HepG2 (cell line): Measurements from ENCODE around the gene TGM1. TPM values are rescaled to one million over a fixed set of nuclear protein-coding genes. Genes with fewer than 3 reads are reported as not detected.

Experiments
- ATAC-seq: fragments of 200-7000 bp; cut with Tn5 transposase; 3 replicates; pipeline ENCODE4 v1.9.1; 2020; ENCODE audit warnings: mild to moderate bottlenecking, moderate library complexity
- BruUV-seq: library from RNA; stranded (reverse); fragments of 400-500 nt; replicated peaks from 2 replicates; lab custom pipeline; 2021; lab: Mats Ljungman, UMichigan
- CTCF ChIA-PET: fragments of 300-600 bp; formaldehyde crosslinking; extraction: SDS; loops from one replicate; lab custom pipeline; 2021; ENCODE audit warnings: low total read pairs, inconsistent platforms, low intra/inter-chr PET ratio; lab: Yijun Ruan, JAX
- POLR2A ChIA-PET: fragments of 350-600 bp; sonication (Branson Sonifier 250); formaldehyde crosslinking; loops from one replicate; lab custom pipeline; 2020; ENCODE audit warnings: antibody characterized with exemption, inconsistent platforms; lab: Yijun Ruan, JAX
- DNase-seq: peaks from one replicate; pipeline ENCODE4 v3.0.0-alpha.2; 2015; ENCODE audit warnings: low spot score
- FAIRE-seq: peaks from 3 replicates; lab custom pipeline; 2011; peaks lifted over from hg19 to GRCh38; lab: Jason Lieb, UNC
- H2AFZ ChIP-seq: one replicate; pipeline ENCODE4 v1.6.1; 2011; ENCODE audit warnings: low read length, inconsistent platforms
- H3K27ac ChIP-seq: fragments of 300-600 bp; 3 replicates; pipeline ENCODE4 v1.8.0; 2011; ENCODE audit warnings: mixed run types, mild to moderate bottlenecking, mixed read lengths, low read length, inconsistent platforms; ENCODE audit not compliant: insufficient read depth; ENCODE audit errors: extremely low read length
- H3K27me3 ChIP-seq, 2 experiments: fragments of 200-600 bp in 1 of 2; 2 replicates in 1 of 2; 3 replicates in 1 of 2; pipeline versions ENCODE4 v1.6.0 to v1.8.0; 2011; ENCODE audit warnings: low read length in 2 of 2, mild to moderate bottlenecking in 2 of 2, moderate library complexity in 2 of 2, inconsistent platforms in 1 of 2; ENCODE audit not compliant: insufficient read depth in 2 of 2, control insufficient read depth in 1 of 2
- H3K36me3 ChIP-seq, 2 experiments: fragments of 200-600 bp in 1 of 2; replicated peaks in 1 of 2; 2 replicates in 1 of 2; 3 replicates in 1 of 2; pipeline versions ENCODE4 v1.5.1 to v1.8.0; 2011; ENCODE audit warnings: low read length in 2 of 2, inconsistent platforms in 1 of 2; ENCODE audit not compliant: insufficient read depth in 2 of 2, control insufficient read depth in 1 of 2
- H3K4me1 ChIP-seq: 2 replicates; pipeline ENCODE4 v1.5.1; 2012; ENCODE audit warnings: low read length, inconsistent platforms; ENCODE audit not compliant: insufficient read depth
- H3K4me2 ChIP-seq: 2 replicates; pipeline ENCODE4 v1.6.0; 2011; ENCODE audit warnings: low read depth, low read length, inconsistent platforms
- H3K4me3 ChIP-seq, 3 experiments: fragments of 200-600 bp in 1 of 3; sonication (generic), shearing (Covaris generic) in 1 of 3; replicated peaks in 1 of 3; 2 replicates each; pipeline ENCODE4 v1.5.1; 2011 to 2016; ENCODE audit warnings: low read length in 3 of 3, inconsistent platforms in 2 of 3, low read depth in 2 of 3, mild to moderate bottlenecking in 2 of 3, control low read depth in 1 of 3, mixed read lengths in 1 of 3; ENCODE audit not compliant: insufficient read depth in 1 of 3
- H3K79me2 ChIP-seq: one replicate; pipeline ENCODE4 v1.6.1; 2011; ENCODE audit warnings: low read length, inconsistent platforms; ENCODE audit not compliant: insufficient read depth
- H3K9ac ChIP-seq: 2 replicates; pipeline ENCODE4 v1.6.0; 2011; ENCODE audit warnings: mild to moderate bottlenecking, low read depth, low read length, inconsistent platforms; ENCODE audit not compliant: insufficient read depth
- H3K9me3 ChIP-seq: 2 replicates; pipeline ENCODE4 v1.5.1; 2012; ENCODE audit warnings: mild to moderate bottlenecking, low read length
- H4K20me1 ChIP-seq: 2 replicates; pipeline ENCODE4 v1.6.0; 2011; ENCODE audit warnings: inconsistent platforms, mild to moderate bottlenecking, low read length, moderate library complexity; ENCODE audit not compliant: insufficient read depth
- CENPX ChIP-seq: sonication (generic); formaldehyde crosslinking; IDR thresholded peaks from 2 replicates; pipeline ENCODE4 v1.9.0; 2021; ENCODE audit warnings: mild to moderate bottlenecking, missing genetic modification reagents, moderate library complexity
- GMEB2 ChIP-seq: IDR thresholded peaks from 2 replicates; pipeline ENCODE4 v1.6.1; 2016; ENCODE audit warnings: missing biosample characterization, missing genetic modification reagents, low read depth
- SMYD3 ChIP-seq: sonication (generic); formaldehyde crosslinking; IDR thresholded peaks from 2 replicates; pipeline ENCODE4 v1.8.1; 2023; ENCODE audit warnings: mild to moderate bottlenecking, missing genetic modification reagents
- TRIM24 ChIP-seq: sonication (generic); formaldehyde crosslinking; IDR thresholded peaks from 2 replicates; pipeline ENCODE4 v1.8.0; 2022; ENCODE audit warnings: mild to moderate bottlenecking, missing genetic modification reagents
- ZNF24 ChIP-seq: fragments of 450-650 bp; IDR thresholded peaks from 2 replicates; pipeline ENCODE4 v1.6.1; 2017; ENCODE audit warnings: antibody characterized with exemption, mild to moderate bottlenecking
- ZNF274 ChIP-seq: sonication (generic); formaldehyde crosslinking; IDR thresholded peaks from 2 replicates; pipeline ENCODE4 v1.5.1; 2020; ENCODE audit warnings: mild to moderate bottlenecking, missing genetic modification reagents
- ZNF329 ChIP-seq: sonication (generic); formaldehyde crosslinking; IDR thresholded peaks from 2 replicates; pipeline ENCODE4 v1.9.0; 2021; ENCODE audit warnings: low read depth, mild to moderate bottlenecking, missing genetic modification reagents
- ZNF34 ChIP-seq: sonication (generic); formaldehyde crosslinking; IDR thresholded peaks from 2 replicates; pipeline ENCODE4 v1.4.0; 2020; ENCODE audit warnings: mild to moderate bottlenecking, missing genetic modification reagents, borderline replicate concordance
- ZNF616 ChIP-seq: sonication (generic); formaldehyde crosslinking; IDR thresholded peaks from 2 replicates; pipeline ENCODE4 v1.5.0; 2020; ENCODE audit warnings: low read depth, mild to moderate bottlenecking, missing genetic modification reagents
- ZNF83 ChIP-seq: sonication (generic); formaldehyde crosslinking; IDR thresholded peaks from 2 replicates; pipeline ENCODE4 v1.4.0; 2020; ENCODE audit warnings: missing genetic modification reagents, mild to moderate bottlenecking, borderline replicate concordance
- ZNF891 ChIP-seq: sonication (generic); formaldehyde crosslinking; IDR thresholded peaks from 2 replicates; pipeline ENCODE4 v1.5.0; 2020; ENCODE audit warnings: mild to moderate bottlenecking, missing genetic modification reagents
- WGBS: methylation state at CpG from one replicate; pipeline ENCODE4 v1.1.6; 2017; ENCODE audit warnings: low lambda C conversion rate; 5-methylcytosine and 5-hydroxymethylcytosine counted together
- in situ Hi-C: cut with HindIII; loops from 2 replicates; pipeline ENCODE4 v1.10.0; 2017; ENCODE audit warnings: low pct_unique_long_range_greater_than_20kb; ENCODE audit not compliant: extremely low pct_ligation_motif_present
- intact Hi-C: fragments of 100-400 bp; cut with micrococcal nuclease; formaldehyde crosslinking; loops from one replicate; pipeline ENCODE4 v1.10.0; 2022; ENCODE audit not compliant: unreplicated experiment
- polyA plus RNA-seq, 8 experiments: library from polyadenylated mRNA; depleted of rRNA in 3 of 8; stranded (reverse) in 7 of 8; unstranded in 1 of 8; fragments of >200 nt; fragmentation: Illumina TruSeq in 4 of 8; extraction: Trizol in 4 of 8; gene quantifications; 2 replicates each; pipeline versions ENCODE4 v1.2.1 to v1.2.3, GENCODE V29; 2011 to 2016; ENCODE audit warnings: low read depth in 4 of 8, missing spikeins in 1 of 8, mixed read lengths in 1 of 8; ENCODE audit not compliant: insufficient read depth in 1 of 8
- total RNA-seq, 5 experiments: library from RNA; depleted of rRNA; stranded (reverse); fragments of >200 nt; fragmentation: Illumina TruSeq; extraction: Trizol; gene quantifications; 2 replicates each; pipeline ENCODE4 v1.2.3, GENCODE V29; 2016; ENCODE audit warnings: low read depth in 1 of 5
- TF ChIP-seq, protein P1 (sequence below): sonication (generic); formaldehyde crosslinking; IDR thresholded peaks from 2 replicates; pipeline ENCODE4 v1.4.0; 2020; ENCODE audit warnings: missing genetic modification reagents, low read depth, mild to moderate bottlenecking, borderline replicate concordance
- TF ChIP-seq, protein P2 (sequence below): sonication (generic); formaldehyde crosslinking; IDR thresholded peaks from 2 replicates; pipeline ENCODE4 v1.8.1; 2023; ENCODE audit warnings: mild to moderate bottlenecking, missing genetic modification reagents

Gene TGM1
- total and polyA plus RNA-seq, 2 of the 13 experiments (the other 11 are each of a cell fraction or from before 2014, with no cell fraction given), result 3.2 to 10.6 TPM

DNA sequence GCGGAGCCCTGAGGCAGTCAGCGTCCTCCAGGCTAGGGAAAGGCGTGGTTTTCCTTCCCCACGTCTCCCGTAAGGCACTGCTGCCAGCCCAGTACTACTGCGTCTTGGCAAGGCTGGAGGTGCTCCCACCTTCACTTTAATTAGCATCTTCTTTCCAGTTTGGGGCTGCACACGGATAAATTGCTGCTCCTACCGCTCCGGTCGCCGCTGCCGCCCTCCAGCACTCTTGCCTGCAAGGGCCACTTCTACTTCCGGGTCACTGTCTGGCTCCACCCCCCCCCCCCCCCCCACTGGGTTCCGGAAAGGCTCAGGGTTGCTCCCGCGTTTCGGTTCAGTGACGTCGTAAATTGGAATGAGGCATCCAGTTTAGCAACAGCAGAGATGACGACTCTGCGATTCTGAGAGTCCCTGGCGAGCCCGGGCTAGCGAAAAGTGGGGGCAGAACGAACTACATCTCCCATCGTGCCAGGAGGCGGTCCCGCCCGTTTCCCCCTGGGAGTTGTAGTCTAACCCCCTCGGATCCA is 30.8 kb downstream of the TGM1 start, which contains the start of gene NEDD8 (continued):
- TF ChIP-seq, protein P1, sequence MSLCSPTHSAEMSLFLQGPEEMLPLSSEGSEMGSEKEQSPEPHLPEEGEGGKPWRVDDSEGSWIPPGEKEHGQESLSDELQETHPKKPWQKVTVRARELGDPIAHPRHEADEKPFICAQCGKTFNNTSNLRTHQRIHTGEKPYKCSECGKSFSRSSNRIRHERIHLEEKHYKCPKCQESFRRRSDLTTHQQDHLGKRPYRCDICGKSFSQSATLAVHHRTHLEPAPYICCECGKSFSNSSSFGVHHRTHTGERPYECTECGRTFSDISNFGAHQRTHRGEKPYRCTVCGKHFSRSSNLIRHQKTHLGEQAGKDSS (CRISPR knock-in tag), result peak; percentile 67
- TF ChIP-seq, protein P2, sequence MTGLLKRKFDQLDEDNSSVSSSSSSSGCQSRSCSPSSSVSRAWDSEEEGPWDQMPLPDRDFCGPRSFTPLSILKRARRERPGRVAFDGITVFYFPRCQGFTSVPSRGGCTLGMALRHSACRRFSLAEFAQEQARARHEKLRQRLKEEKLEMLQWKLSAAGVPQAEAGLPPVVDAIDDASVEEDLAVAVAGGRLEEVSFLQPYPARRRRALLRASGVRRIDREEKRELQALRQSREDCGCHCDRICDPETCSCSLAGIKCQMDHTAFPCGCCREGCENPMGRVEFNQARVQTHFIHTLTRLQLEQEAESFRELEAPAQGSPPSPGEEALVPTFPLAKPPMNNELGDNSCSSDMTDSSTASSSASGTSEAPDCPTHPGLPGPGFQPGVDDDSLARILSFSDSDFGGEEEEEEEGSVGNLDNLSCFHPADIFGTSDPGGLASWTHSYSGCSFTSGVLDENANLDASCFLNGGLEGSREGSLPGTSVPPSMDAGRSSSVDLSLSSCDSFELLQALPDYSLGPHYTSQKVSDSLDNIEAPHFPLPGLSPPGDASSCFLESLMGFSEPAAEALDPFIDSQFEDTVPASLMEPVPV (CRISPR knock-in tag), result peak; percentile 33; the same call in 1 of the 2 replicates

- Histone ChIP-seq H4K20me1 (peaks cover 7% of the 10 kb centered on the region; the same call in 1 of the 2 replicates), H3K79me2 (peaks cover 68% of the 10 kb centered on the region), H3K4me1 (peaks cover 54% of the 10 kb centered on the region), H3K4me3 (peak overlapping the region; percentile 83 to 91 (median 85)), H3K4me2 (peak overlapping the region; percentile 96), H2AFZ (peak overlapping the region; percentile 97), H3K9ac (peak overlapping the region; percentile 91), H3K27me3 (peaks cover 0 to 4% of the 10 kb centered on the region in 2 experiments; a peak in 1 of 5 replicates), H3K27ac (peak overlapping the region; percentile 84), H3K36me3 (peaks cover 12 to 38% of the 10 kb centered on the region in 2 experiments), H3K9me3 (no peaks in the 10 kb centered on the region)
- ChIA-PET CTCF (interaction anchor here (0.9 to 2.6 kb wide), 2 partner anchors 11 to 16 kb away, joined by 3 to 7 read pairs; partner anchors contain the start of genes MDP1 and TINF2), POLR2A (interaction anchor here (0.7 to 2.2 kb wide), 11 partner anchors 11 to 95 kb away, joined by 3 to 22 read pairs (median 7); partner anchors contain the start of genes CHMP4A, DHRS1, IPO4 and MDP1)
- in situ Hi-C loops (no loop called here), intact Hi-C loops (loop anchor here (1.0 to 10.0 kb wide), 3 partner anchors 15 to 1193 kb away; partner anchors contain the start of genes IPO4 and MDP1)
- FAIRE-seq (no peak), ATAC-seq (peak; percentile 51), DNase-seq (peak; percentile 40)
- TSS peak; percentile 72 for BruUV-seq
- WGBS, result 3% methylated on average over 23 of the region's 23 CpGs
- TF ChIP-seq ZNF891 (CRISPR knock-in tag), result peak; percentile 77
- no peak for TF ChIP-seq CENPX (CRISPR knock-in tag)
- no peak for TF ChIP-seq ZNF34 (CRISPR knock-in tag)
- TF ChIP-seq, protein P2 (CRISPR knock-in tag), result peak; percentile 69; the same call in 1 of the 2 replicates
- peak; percentile 49; the same call in 1 of the 2 replicates for TF ChIP-seq ZNF616 (CRISPR knock-in tag)
- TF ChIP-seq ZNF329 (CRISPR knock-in tag), result no peak
- peak; percentile 76; the same call in 1 of the 2 replicates for TF ChIP-seq ZNF274 (CRISPR knock-in tag)
- TF ChIP-seq SMYD3, result peak; percentile 30; the same call in 1 of the 2 replicates
- no peak for TF ChIP-seq GMEB2 (CRISPR knock-in tag)
- no peak for TF ChIP-seq TRIM24 (CRISPR knock-in tag)
- 0 out of 2 replicates have a peak, but pooled peaks have one; percentile 34 for TF ChIP-seq ZNF83 (CRISPR knock-in tag)
- TF ChIP-seq ZNF24, result no peak
Measured at GRCh38 chr14:24231263-24232120, 31.5 kb downstream of the TGM1 start.
